Gastrocnemius medialis (tissue), 4 donors: ENCODE data around the gene PERM1. TPM values are rescaled to one million over a fixed set of nuclear protein-coding genes. Genes with fewer than 3 reads are reported as not detected.

ENCODE experiments used
- ATAC-seq, 2 donors: fragments of 150-250 bp; one replicate each; pipeline ENCODE4 v1.9.1; 2016
- DNase-seq, 2 donors: peaks; one replicate each; pipeline ENCODE4 v3.0.0-alpha.2; 2019
- H3K27ac ChIP-seq, 4 donors: fragments of 200-600 bp; sonication (generic); 1 replicate in 1 of 4; 2 replicates in 3 of 4; pipeline ENCODE4 v1.5.1; 2016 to 2018; ENCODE audit warnings: mild to moderate bottlenecking in 2 of 4, moderate library complexity in 1 of 4
- H3K27me3 ChIP-seq, 3 donors: fragments of 200-600 bp; sonication (generic) in 2 of 3; 1 replicate in 1 of 3; 2 replicates in 2 of 3; pipeline versions ENCODE4 v1.5.1 to v1.6.0; 2016 to 2019; ENCODE audit warnings: mild to moderate bottlenecking in 1 of 3, moderate library complexity in 1 of 3
- H3K36me3 ChIP-seq, 2 donors: fragments of 200-600 bp; sonication (generic) in 1 of 2; one replicate each; pipeline ENCODE4 v1.5.1; 2017 to 2018
- H3K4me1 ChIP-seq, 2 donors: fragments of 200-600 bp; sonication (generic) in 1 of 2; one replicate each; pipeline ENCODE4 v1.5.1; 2016 to 2017; ENCODE audit warnings: mild to moderate bottlenecking in 2 of 2
- H3K4me3 ChIP-seq, 4 donors: fragments of 200-600 bp; sonication (generic) in 3 of 4; 1 replicate in 1 of 4; 2 replicates in 3 of 4; pipeline ENCODE4 v1.5.1; 2016 to 2019; ENCODE audit warnings: mild to moderate bottlenecking in 2 of 4
- H3K9me3 ChIP-seq, 3 donors: fragments of 200-600 bp; sonication (generic) in 2 of 3; 1 replicate in 1 of 3; 2 replicates in 2 of 3; pipeline ENCODE4 v1.5.1; 2016 to 2019
- POLR2A ChIP-seq, 2 donors: fragments of 450-650 bp; IDR thresholded peaks; one replicate each; pipeline ENCODE4 v1.6.1; 2017; ENCODE audit warnings: antibody characterized with exemption in 2 of 2, mild to moderate bottlenecking in 2 of 2, moderate library complexity in 2 of 2
- in situ Hi-C, 4 donors: fragments of 200-750 bp; cut with MboI; loops; one replicate each; pipeline versions ENCODE4 v1.15.0 to v1.8.0; 2017; ENCODE audit warnings: low sequenced_read_pairs in 4 of 4
- intact Hi-C: fragments of 100-400 bp; cut with DNase I; formaldehyde crosslinking; loops from one replicate; pipeline ENCODE4 v1.15.1; 2023; ENCODE audit warnings: low total_unique reads
- total RNA-seq, 4 donors: library from RNA; depleted of rRNA; stranded (reverse); fragments of >200 nt; gene quantifications; one replicate each; pipeline versions ENCODE4 v1.1.0 to v1.2.3, GENCODE V29; 2016
- TF ChIP-seq, protein P1 (sequence below), 5 experiments: fragments of 450-650 bp in 3 of 5; fragments of 200-600 bp in 2 of 5; sonication (generic) in 2 of 5; IDR thresholded peaks in 4 of 5; conservative IDR thresholded peaks in 1 of 5; 1 replicate in 4 of 5; 2 replicates in 1 of 5; pipeline ENCODE4 v1.5.1; 2016 to 2019; ENCODE audit warnings: antibody characterized with exemption in 5 of 5, mild to moderate bottlenecking in 3 of 5, moderate library complexity in 3 of 5

The PERM1 gene
- total RNA-seq, 4 donors from 2014 or later, result 38.9 to 218 (median 98.8) TPM

GRCh38 chr1:1004780-1005697, 23.1 kb upstream of the PERM1 start:
- peak in 1 of 2 donors; percentile 37 for ATAC-seq

GRCh38 chr1:1004420-1004779, 22.5 kb upstream of the PERM1 start:
- no peaks in the 10 kb centered on the region for H3K9me3 ChIP-seq
- TF ChIP-seq, protein P1, sequence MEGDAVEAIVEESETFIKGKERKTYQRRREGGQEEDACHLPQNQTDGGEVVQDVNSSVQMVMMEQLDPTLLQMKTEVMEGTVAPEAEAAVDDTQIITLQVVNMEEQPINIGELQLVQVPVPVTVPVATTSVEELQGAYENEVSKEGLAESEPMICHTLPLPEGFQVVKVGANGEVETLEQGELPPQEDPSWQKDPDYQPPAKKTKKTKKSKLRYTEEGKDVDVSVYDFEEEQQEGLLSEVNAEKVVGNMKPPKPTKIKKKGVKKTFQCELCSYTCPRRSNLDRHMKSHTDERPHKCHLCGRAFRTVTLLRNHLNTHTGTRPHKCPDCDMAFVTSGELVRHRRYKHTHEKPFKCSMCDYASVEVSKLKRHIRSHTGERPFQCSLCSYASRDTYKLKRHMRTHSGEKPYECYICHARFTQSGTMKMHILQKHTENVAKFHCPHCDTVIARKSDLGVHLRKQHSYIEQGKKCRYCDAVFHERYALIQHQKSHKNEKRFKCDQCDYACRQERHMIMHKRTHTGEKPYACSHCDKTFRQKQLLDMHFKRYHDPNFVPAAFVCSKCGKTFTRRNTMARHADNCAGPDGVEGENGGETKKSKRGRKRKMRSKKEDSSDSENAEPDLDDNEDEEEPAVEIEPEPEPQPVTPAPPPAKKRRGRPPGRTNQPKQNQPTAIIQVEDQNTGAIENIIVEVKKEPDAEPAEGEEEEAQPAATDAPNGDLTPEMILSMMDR (IDR thresholded peaks at IDR 0.05 in 4 of 5, conservative IDR thresholded peaks at IDR 0.05 in 1 of 5), result no peak
- no peak for TF ChIP-seq POLR2A (IDR thresholded peaks at IDR 0.05)
- intact Hi-C loops, result loop anchor here (5.0 kb wide), 1 partner anchor 82 kb away; the partner anchor contains the start of gene SAMD11
- no peaks in the 10 kb centered on the region for H3K36me3 ChIP-seq
- peaks cover 2 to 7% (median 5%) of the 10 kb centered on the region in 3 donors for H3K27me3 ChIP-seq
- in situ Hi-C loops, result no loop called here
- peaks cover 12 to 18% of the 10 kb centered on the region in 2 donors for H3K4me1 ChIP-seq
- H3K27ac ChIP-seq, result peak overlapping the region in 1 of 4 donors; percentile 45
- H3K4me3 ChIP-seq, result no peak overlapping the region
- ATAC-seq (no peak), DNase-seq (no peak)

More at GRCh38 chr1:1004780-1005697, 23.1 kb upstream of the PERM1 start:
- in situ Hi-C loops, result no loop called here
- no peaks in the 10 kb centered on the region for H3K9me3 ChIP-seq
- peaks cover 0 to 7% (median 4%) of the 10 kb centered on the region in 3 donors for H3K27me3 ChIP-seq
- TF ChIP-seq, protein P1 (IDR thresholded peaks at IDR 0.05 in 4 of 5, conservative IDR thresholded peaks at IDR 0.05 in 1 of 5), result no peak
- TF ChIP-seq POLR2A (IDR thresholded peaks at IDR 0.05), result no peak
- H3K36me3 ChIP-seq, result no peaks in the 10 kb centered on the region
- peaks cover 12 to 16% of the 10 kb centered on the region in 2 donors for H3K4me1 ChIP-seq
- H3K27ac ChIP-seq, result peak overlapping the region in 2 of 4 donors; percentile 45 to 69
- peak overlapping the region in 1 of 4 donors; percentile 7 for H3K4me3 ChIP-seq
- peak in 1 of 2 donors; percentile 58 for DNase-seq
- intact Hi-C loops, result loop anchor here (5.0 kb wide), 1 partner anchor 83 kb away; the partner anchor contains the start of gene SAMD11

DNA sequence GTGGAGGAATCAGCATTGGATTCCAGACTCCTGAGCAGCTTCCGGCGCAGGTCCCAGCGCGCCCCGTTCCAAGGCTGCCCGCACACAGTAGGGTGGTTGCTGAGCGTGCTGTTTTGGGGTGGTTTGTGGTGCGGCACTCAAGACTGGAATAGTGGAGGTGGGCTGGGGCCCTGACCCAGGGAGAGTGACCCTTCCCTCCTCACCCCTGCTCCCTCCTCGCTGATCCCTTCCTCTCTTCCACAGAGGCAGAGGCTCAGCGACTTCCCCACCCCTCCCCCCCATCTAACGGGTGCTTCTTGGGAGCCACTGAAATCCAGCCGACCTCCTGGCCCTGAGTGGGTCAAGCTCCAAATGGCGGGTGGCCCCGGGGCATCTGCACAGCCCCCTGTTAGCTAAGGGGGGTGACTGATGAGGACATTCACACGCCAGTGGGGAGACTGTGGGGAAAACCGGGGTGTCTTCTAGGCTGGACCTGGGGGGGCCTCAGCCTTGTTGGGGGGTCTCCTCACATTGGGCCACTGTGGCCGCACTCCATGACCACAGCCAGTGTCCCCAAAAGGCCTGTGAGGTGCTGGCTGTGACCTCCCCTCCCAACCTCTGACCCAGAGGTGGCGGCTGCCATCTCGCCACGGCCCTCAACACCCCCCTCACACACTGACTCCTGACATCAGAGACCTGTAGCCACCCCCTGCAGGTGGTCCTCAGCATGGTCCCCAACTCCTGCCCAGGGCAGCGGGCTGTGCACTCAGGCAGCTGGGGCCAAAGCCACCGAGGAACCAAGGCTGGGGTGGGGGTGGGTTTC, 21.9 kb upstream of the PERM1 start:
- ATAC-seq (no peak), DNase-seq (no peak)
- no peak overlapping the region for H3K4me3 ChIP-seq
- in situ Hi-C loops (no loop called here), intact Hi-C loops (loop anchor here (5.0 kb wide), 1 partner anchor 82 kb away; the partner anchor contains the start of gene SAMD11)
- peaks cover 12 to 19% of the 10 kb centered on the region in 2 donors for H3K4me1 ChIP-seq
- H3K9me3 ChIP-seq, result no peaks in the 10 kb centered on the region
- TF ChIP-seq POLR2A (IDR thresholded peaks at IDR 0.05), result no peak
- TF ChIP-seq, protein P1 (IDR thresholded peaks at IDR 0.05 in 4 of 5, conservative IDR thresholded peaks at IDR 0.05 in 1 of 5), result no peak
- H3K27ac ChIP-seq, result no peak overlapping the region
- H3K27me3 ChIP-seq, result peaks cover 5 to 8% (median 7%) of the 10 kb centered on the region in 3 donors
- no peaks in the 10 kb centered on the region for H3K36me3 ChIP-seq

DNA sequence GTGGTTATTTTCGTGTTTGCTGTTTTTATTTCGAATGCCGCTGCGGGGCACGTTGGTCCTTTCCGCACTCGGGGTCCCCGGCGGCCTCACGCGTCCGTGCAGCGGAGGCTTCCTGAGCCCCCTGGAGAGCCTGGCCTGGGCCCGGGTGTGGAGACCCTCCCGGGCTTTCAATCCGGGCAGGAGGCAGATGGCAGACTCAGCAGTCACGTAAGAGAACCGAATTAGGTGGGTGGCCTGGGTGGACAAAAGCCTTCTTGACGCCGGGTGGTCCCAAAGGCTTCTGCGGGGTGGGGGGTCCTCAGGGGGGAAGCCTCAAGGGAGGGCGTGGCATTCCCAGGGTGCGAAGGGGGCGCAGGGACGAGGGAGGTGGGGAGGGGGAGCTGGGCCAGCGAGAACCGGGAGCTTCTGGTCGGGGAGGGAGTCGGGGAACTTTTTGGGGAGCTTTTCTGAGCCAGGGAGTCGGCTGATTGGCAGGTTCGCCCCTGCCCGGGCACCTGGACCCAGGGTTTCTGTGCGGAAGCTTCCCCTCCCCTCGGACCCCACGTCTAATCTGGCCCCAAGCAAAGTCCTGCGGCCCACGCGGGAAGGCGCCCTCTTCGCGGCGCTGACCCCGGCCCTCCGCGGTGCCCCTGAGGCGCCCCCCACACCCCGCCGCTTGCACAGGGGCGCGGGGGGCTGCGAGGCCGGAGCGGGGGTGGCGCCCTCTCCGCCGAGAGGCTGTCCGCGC, 19.3 kb upstream of the PERM1 start:
- peaks cover 12 to 19% of the 10 kb centered on the region in 2 donors for H3K4me1 ChIP-seq
- ATAC-seq (peak in 1 of 2 donors; percentile 2), DNase-seq (no peak)
- H3K27me3 ChIP-seq, result peaks cover 7 to 11% (median 8%) of the 10 kb centered on the region in 3 donors
- peak overlapping the region; percentile 84 to 92 (median 89) for H3K27ac ChIP-seq
- no peak for TF ChIP-seq POLR2A (IDR thresholded peaks at IDR 0.05)
- TF ChIP-seq, protein P1 (IDR thresholded peaks at IDR 0.05 in 4 of 5, conservative IDR thresholded peaks at IDR 0.05 in 1 of 5), result no peak
- no peaks in the 10 kb centered on the region for H3K36me3 ChIP-seq
- intact Hi-C loops (loop anchor here (2.0 to 5.0 kb wide), 2 partner anchors 18 to 79 kb away; partner anchors contain the start of gene SAMD11), in situ Hi-C loops (no loop called here)
- H3K9me3 ChIP-seq, result no peaks in the 10 kb centered on the region
- peak overlapping the region; percentile 57 to 85 (median 71) for H3K4me3 ChIP-seq
